ENCODE data around the gene SDR42E2.
"Not testable (repeated sequence)": the region's sequence is repeated elsewhere in the genome, so short reads cannot be mapped to it uniquely, and the experiment has no call there.

SDR42E2 gene

GRCh38 chr16:22161999-22162655 lies at the start of gene SDR42E2:
SDR42E2 (plus strand) TSS chr16:22162506; CDS start chr16:22165583, 3,077 bp downstream.
- DNase-seq = no peak

GRCh38 chr16:22116095-22116700 lies 46.1 kb upstream of the SDR42E2 start:
- no peak for DNase-seq

- DNase-seq = no peak
Observed at GRCh38 chr16:22117609-22118008, 44.7 kb upstream of the SDR42E2 start.

- no peak for DNase-seq
Observed at GRCh38 chr16:22120440-22120839, 41.9 kb upstream of the SDR42E2 start.

GRCh38 chr16:22122239-22122638 lies 40.1 kb upstream of the SDR42E2 start:
- no peak for DNase-seq

- DNase-seq = no peak
Observed at GRCh38 chr16:22123146-22123545, 39.2 kb upstream of the SDR42E2 start.

GRCh38 chr16:22123759-22124490 lies 38.4 kb upstream of the SDR42E2 start:
- no peak for DNase-seq

GRCh38 chr16:22124583-22125284 lies 37.6 kb upstream of the SDR42E2 start:
- DNase-seq = no peak

- DNase-seq = no peak
Observed at GRCh38 chr16:22126037-22126558, 36.2 kb upstream of the SDR42E2 start.

GRCh38 chr16:22128537-22128936 lies 33.8 kb upstream of the SDR42E2 start:
- DNase-seq = not testable (repeated sequence)

- no peak for DNase-seq
Observed at GRCh38 chr16:22130528-22130927, 31.8 kb upstream of the SDR42E2 start.

- no peak for DNase-seq
Observed at GRCh38 chr16:22132801-22133200, 29.5 kb upstream of the SDR42E2 start.

GRCh38 chr16:22138482-22138881 lies 23.8 kb upstream of the SDR42E2 start:
- no peak for DNase-seq

GRCh38 chr16:22139008-22139407 lies 23.3 kb upstream of the SDR42E2 start:
- no peak for DNase-seq

- no peak for DNase-seq
Observed at GRCh38 chr16:22139732-22140131, 22.6 kb upstream of the SDR42E2 start.

GRCh38 chr16:22141767-22142166 lies 20.5 kb upstream of the SDR42E2 start:
- no peak for DNase-seq

- no peak for DNase-seq
Observed at GRCh38 chr16:22144520-22144919, 17.8 kb upstream of the SDR42E2 start.

- no peak for DNase-seq
Observed at GRCh38 chr16:22147853-22148252, 14.5 kb upstream of the SDR42E2 start.

GRCh38 chr16:22151246-22151998 lies 10.9 kb upstream of the SDR42E2 start:
- DNase-seq = no peak

GRCh38 chr16:22152316-22152715 lies 10.0 kb upstream of the SDR42E2 start:
- no peak for DNase-seq

- DNase-seq = not testable (repeated sequence)
Observed at GRCh38 chr16:22153078-22153477, 9.2 kb upstream of the SDR42E2 start.

GRCh38 chr16:22161401-22161800 lies 905 bp upstream of the SDR42E2 start:
- no peak for DNase-seq

GRCh38 chr16:22162656-22163009 lies 327 bp downstream of the SDR42E2 start:
- no peak for DNase-seq

Measured in NCI-H187 treated with DMSO at 0.1 percent for 48 hours (cell line).